Measurements from ENCODE around the gene MCC. TPM values are rescaled to one million over a fixed set of nuclear protein-coding genes. Genes with fewer than 3 reads are reported as not detected.

Gene MCC
- total RNA-seq, 6 donors from 2014 or later: 12.1 to 67.1 (median 21.3) TPM

GRCh38 chr5:113151641-113152379 lies 336.4 kb downstream of the MCC start:
- TF ChIP-seq EP300 (IDR thresholded peaks at IDR 0.05) (no peak), POLR2AphosphoS5 (IDR thresholded peaks at IDR 0.05) (no peak), CTCF (IDR thresholded peaks at IDR 0.05) (no peak), POLR2A (IDR thresholded peaks at IDR 0.05) (no peak)

GRCh38 chr5:113150821-113151220 lies 337.4 kb downstream of the MCC start:
- ATAC-seq (ENCODE audit: low FRiP score in 2 of 2): no peak

More at GRCh38 chr5:113151641-113152379, 336.4 kb downstream of the MCC start:
- Histone ChIP-seq H3K36me3 (no peaks in the 10 kb centered on the region), H3K27ac (no peak overlapping the region), H3K27me3 (no peaks in the 10 kb centered on the region), H3K4me3 (no peak overlapping the region), H3K9me3 (no peaks in the 10 kb centered on the region), H3K4me1 (no peaks in the 10 kb centered on the region)
- DNase-seq: no peak
- 91% methylated on average over 8 of the region's 8 CpGs for WGBS, 2 donors
- no peak for ATAC-seq (ENCODE audit: low FRiP score in 2 of 2)

GRCh38 chr5:113150221-113150620 lies 338.0 kb downstream of the MCC start:
- Histone ChIP-seq H3K9me3 (no peaks in the 10 kb centered on the region), H3K27ac (no peak overlapping the region), H3K36me3 (no peaks in the 10 kb centered on the region), H3K4me3 (no peak overlapping the region), H3K4me1 (no peaks in the 10 kb centered on the region), H3K27me3 (no peaks in the 10 kb centered on the region)
- TF ChIP-seq POLR2AphosphoS5 (IDR thresholded peaks at IDR 0.05): no peak
- TF ChIP-seq CTCF (IDR thresholded peaks at IDR 0.05): no peak
- no peak for TF ChIP-seq EP300 (IDR thresholded peaks at IDR 0.05)
- TF ChIP-seq POLR2A (IDR thresholded peaks at IDR 0.05): no peak
- WGBS, 2 donors: 75 to 87% methylated on average over 2 of the region's 2 CpGs
- ATAC-seq (ENCODE audit: low FRiP score in 2 of 2) (no peak), DNase-seq (no peak)

More at GRCh38 chr5:113150821-113151220, 337.4 kb downstream of the MCC start:
- TF ChIP-seq EP300 (IDR thresholded peaks at IDR 0.05): no peak
- TF ChIP-seq POLR2AphosphoS5 (IDR thresholded peaks at IDR 0.05): no peak
- TF ChIP-seq POLR2A (IDR thresholded peaks at IDR 0.05): no peak
- no peak for TF ChIP-seq CTCF (IDR thresholded peaks at IDR 0.05)
- Histone ChIP-seq H3K9me3 (no peaks in the 10 kb centered on the region), H3K4me1 (no peaks in the 10 kb centered on the region), H3K4me3 (no peak overlapping the region), H3K27ac (no peak overlapping the region), H3K27me3 (no peaks in the 10 kb centered on the region), H3K36me3 (no peaks in the 10 kb centered on the region)
- WGBS, 2 donors: 92 to 95% methylated on average over 7 of the region's 7 CpGs
- no peak for DNase-seq

GRCh38 chr5:113147537-113147936 lies 340.7 kb downstream of the MCC start:
- ATAC-seq (ENCODE audit: low FRiP score in 2 of 2) (no peak), DNase-seq (no peak)
- H3K9me3 ChIP-seq: no peaks in the 10 kb centered on the region
- H3K27me3 ChIP-seq: no peaks in the 10 kb centered on the region
- H3K36me3 ChIP-seq: no peaks in the 10 kb centered on the region
- H3K27ac ChIP-seq: no peak overlapping the region
- no peak overlapping the region for H3K4me3 ChIP-seq
- H3K4me1 ChIP-seq: no peaks in the 10 kb centered on the region
- 78 to 85% methylated on average over 7 of the region's 7 CpGs for WGBS, 2 donors
- TF ChIP-seq CTCF (IDR thresholded peaks at IDR 0.05) (no peak), POLR2A (IDR thresholded peaks at IDR 0.05) (no peak), POLR2AphosphoS5 (IDR thresholded peaks at IDR 0.05) (no peak), EP300 (IDR thresholded peaks at IDR 0.05) (no peak)

GRCh38 chr5:113147101-113147508 lies 341.1 kb downstream of the MCC start:
- Histone ChIP-seq H3K27me3 (no peaks in the 10 kb centered on the region), H3K4me1 (no peaks in the 10 kb centered on the region), H3K9me3 (no peaks in the 10 kb centered on the region), H3K4me3 (no peak overlapping the region), H3K36me3 (no peaks in the 10 kb centered on the region), H3K27ac (no peak overlapping the region)
- 84 to 86% methylated on average over 4 of the region's 4 CpGs for WGBS, 2 donors
- DNase-seq (no peak), ATAC-seq (ENCODE audit: low FRiP score in 2 of 2) (no peak)
- TF ChIP-seq POLR2AphosphoS5 (IDR thresholded peaks at IDR 0.05) (no peak), POLR2A (IDR thresholded peaks at IDR 0.05) (no peak), CTCF (IDR thresholded peaks at IDR 0.05) (no peak), EP300 (IDR thresholded peaks at IDR 0.05) (no peak)

Data from upper lobe of left lung (tissue), 6 donors.